Inferior parietal cortex (tissue), 1 donor: ENCODE results near the gene MARK3.

Source experiments
- DNase-seq: peaks from one replicate; pipeline ENCODE4 v3.0.0-alpha.2; 2016; ENCODE audit errors: extremely low spot score

MARK3 gene

DNA sequence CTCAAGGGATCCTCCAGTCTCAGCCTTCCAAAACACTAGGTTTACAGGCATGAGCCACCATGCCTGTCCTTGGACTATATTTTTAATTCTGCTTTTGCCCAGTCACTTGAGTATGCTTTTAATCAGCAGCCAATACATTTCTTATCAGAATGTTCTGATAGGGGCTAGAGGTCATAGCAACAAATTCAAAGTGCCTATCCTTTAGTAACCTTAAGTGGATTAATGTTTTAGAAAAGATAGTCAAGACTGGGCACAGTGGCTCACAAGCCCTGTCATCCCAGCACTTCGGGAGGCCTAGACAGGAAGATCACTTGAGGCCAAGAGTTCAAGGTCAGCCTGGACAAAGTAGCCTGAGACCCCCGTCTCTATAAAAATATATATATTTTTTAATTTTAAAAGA, 100.3 kb downstream of the MARK3 start:
- no peak for DNase-seq

DNA sequence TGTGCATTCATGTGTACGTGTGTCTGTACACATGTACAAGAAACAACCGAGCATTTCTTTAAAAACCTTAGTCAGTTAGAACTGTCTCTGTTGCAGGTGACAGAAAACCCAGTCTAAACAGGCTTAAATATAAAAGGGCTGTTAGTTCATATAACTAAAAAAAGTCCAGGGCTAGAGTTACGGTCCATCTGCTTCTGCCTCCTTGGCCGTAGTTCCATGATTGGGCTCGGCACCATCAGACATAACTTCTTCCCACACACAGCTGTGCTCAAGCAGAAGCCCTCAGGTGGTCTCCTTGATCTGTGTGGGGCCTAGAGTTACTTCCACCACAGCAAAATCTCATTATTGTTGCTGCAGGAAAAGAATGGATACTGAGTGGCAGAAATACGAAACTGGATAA, 102.9 kb downstream of the MARK3 start:
- no peak for DNase-seq

DNA sequence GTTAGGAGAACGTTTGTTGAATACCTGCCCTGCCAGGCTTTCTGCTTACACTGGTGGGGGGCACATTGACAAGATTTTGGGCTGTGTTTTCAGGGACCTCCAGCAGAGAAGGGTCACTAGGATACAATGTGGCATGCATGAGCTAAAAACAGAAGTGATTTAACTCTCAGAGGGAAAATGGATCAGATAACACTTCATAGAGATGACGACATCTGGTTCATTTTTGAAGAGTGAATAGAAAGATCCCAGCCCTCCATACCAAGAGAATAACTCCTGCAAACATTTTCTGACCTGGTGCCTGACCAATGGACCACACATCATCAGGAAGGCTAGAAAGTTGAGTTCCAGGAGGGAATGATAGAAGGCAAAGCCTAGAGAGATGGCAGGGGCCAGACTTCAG, 103.7 kb downstream of the MARK3 start:
- DNase-seq, result no peak

DNA sequence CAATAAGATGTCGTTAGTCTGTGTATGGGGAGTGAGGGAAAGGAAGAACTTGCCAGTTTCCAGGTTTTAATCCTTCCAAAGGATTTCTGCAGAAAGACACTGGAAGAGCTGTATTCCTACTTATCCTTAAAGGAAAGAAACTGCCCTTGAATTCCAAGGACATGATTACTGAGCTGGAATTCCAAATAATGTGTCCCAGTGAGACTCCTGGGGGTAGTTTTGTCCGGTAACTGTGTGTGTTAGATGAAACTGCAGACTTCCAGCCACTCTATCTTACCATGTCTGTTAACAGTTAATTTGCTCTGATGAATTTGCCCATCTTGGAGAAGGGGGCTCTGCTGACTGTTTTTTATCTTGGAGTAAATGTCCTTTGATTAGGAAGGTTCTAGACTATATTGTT, 104.4 kb downstream of the MARK3 start:
- no peak for DNase-seq

DNA sequence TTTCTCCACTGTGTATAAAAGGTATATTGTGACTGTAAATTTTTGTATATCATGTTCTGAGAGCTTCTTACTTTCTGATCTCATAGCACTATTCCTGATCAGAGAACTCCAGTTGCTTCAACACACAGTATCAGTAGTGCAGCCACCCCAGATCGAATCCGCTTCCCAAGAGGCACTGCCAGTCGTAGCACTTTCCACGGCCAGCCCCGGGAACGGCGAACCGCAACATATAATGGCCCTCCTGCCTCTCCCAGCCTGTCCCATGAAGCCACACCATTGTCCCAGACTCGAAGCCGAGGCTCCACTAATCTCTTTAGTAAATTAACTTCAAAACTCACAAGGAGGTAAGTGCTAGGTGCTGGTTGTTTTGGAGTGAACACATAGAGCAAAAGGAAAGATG, 106.5 kb downstream of the MARK3 start:
- no peak for DNase-seq

DNA sequence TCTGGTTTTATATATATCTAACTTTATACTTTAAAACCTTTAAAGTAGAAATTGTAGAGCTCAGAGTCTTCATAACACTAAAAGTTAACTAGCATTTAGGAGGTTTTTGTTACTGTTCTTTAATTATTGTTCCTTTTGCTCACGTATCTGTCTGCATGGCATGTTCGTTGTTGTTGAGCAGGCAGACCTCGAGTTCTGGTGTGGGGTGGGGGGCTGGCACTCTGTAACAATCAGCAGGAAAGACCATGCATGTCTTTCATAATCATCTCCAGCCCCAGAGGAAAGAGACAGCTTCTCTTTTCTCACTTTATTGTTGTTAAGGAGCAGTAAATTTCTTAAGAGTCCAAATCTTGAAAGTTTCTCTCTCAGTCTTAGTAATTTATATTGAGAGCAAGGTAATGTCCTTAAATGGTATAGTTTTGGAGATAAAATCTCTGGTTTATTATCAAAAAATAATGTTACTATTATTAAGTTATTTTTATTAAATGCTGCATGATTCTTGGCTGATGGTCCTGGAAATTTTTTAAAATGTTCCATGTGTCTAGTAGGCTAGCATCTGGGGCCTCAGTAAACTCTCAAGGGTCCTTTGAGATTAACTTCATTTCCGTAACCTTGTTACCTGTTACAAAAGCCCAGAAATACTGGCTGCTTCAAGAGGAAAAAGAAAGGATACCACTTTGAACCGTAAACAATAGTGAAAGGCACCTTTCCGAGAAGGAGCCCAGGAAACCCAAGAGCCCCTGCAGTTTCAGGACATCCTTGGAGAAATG, 107.1 kb downstream of the MARK3 start:
- DNase-seq, result no peak

DNA sequence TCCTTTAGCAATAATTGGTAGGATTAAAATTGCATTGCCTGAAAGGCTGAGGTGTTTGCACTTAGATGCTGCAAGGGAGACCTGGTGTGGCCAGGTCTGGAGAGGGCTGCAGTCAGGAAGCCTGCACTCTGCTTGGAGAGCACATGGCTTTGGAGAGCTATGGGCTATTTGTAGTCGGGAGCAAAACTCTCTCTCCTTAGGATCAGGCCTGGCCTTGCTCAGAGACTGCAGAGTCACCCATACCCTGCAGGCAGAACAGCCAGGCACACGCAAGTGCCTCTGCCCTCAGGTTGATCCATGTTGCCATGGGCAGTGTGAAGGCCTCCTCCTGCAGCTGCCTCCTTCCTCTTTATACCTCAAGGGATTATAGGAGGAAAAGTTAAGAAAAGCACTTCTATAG, 110.6 kb downstream of the MARK3 start:
- no peak for DNase-seq

DNA sequence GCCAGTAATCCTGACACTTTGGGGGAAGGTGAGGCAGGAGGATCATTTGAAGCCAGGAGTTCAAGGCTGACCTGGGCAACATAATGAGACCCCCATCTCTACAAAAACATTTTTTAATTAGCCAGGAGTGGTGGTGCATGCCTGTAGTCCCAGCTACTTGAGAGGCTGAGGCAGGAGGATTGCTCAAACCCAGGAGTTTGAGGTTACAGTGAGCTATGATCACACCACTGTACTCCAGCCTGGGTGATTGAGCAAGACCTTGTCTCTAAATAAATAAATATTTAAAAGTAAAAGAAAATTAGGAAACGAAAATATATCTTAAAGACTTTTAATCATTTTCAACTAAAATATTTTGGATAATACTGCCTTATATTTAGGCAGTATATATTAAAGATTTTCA, 111.6 kb downstream of the MARK3 start:
- DNase-seq, result no peak

DNA sequence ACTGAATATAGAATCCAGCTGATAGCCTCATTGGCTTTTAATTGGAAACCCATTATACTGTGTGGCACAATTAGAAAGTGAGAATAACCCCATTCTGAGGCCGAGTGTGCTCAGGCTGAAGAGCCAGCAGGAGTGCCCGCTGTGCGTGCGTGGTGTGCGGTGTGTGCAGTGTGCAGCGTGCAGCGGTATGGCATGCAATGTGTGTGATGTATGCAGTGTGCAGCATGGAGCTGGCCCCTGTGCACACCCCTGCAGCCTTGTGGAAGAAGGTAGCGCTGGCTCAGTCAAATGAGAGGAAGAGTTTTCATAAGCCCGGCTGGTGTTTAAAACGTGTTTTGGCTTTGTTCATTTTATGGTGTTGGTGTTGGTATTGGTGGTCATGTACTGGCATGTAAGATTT, 114.5 kb downstream of the MARK3 start:
- DNase-seq, result no peak

DNA sequence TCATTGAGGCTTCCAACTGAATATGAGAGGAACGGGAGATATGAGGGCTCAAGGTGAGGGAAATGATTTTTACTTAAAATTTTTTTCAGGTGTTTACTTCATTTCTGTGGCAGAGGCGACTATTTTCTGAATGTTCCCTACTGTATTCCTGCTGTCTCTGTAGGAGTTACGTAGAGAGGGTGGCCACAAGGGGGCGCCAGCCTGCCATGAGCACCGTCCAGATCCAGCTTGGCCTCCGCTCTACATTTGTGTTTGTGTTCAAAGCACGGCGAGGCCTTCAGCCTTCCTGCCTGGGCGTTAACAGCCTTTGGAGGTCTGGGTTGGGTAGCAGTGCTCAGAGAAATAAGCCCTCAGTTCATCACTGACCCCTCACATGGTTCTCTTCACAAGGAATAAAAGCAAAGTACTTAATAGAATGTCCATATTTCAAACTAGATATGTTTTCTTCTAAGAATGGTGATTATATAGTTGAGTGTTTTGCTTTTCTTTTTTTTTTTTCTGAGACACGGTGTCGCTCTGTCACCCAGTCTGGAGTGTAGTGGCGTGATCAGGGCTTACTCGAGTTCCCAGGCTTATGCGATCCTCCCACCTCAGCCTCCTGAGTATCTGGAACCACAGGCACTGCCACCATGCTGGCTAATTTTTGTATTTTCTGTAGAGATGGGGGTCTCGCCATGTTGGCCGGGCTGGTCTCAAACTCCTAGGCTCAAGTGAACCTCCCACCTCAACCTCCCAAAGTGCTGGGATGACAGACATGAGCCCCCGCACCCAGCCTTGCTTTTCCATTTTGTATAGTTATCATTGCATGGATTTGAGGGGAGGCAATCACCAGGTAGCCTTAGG, 115.2 kb downstream of the MARK3 start:
- DNase-seq, result peak; percentile 93

DNA sequence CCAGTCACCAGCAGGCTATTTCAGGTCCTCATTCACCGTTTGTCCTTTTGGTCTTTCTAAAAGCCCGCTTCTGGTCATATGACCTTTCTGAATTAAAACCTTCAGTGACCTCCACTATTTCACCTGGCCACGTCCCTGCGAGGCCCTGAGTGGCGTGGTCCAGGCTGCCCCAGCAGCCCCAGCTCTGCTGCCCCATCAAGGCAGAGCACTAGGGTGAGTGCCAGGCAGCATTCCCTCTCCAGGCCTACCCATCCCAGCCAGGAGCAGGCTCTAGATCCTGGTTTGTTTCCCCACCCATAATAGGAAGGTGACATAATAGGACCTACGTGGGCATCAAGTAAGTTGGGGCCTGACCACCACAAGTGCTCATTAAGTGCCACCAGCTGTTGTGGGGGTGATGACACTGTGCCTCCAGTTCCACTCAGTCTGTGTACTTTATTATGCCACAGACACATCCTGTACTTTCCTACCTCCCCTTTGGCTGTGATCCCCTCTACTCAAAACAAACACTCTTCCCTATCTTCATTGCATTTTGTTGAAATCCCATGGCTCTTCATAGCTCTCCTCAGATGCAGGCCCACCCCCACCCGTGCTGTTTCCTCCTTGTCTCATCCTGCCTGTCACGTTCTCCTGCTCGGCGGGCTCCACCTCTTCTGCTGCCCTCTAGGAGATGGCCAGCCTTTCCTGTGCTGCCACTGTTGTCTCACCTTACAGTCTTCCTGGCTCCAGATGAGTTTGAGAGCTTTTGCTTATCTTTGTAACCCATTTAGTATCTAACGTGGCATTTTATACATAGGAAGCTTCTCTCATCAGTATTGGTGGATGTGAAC, 116.0 kb downstream of the MARK3 start:
- no peak for DNase-seq

DNA sequence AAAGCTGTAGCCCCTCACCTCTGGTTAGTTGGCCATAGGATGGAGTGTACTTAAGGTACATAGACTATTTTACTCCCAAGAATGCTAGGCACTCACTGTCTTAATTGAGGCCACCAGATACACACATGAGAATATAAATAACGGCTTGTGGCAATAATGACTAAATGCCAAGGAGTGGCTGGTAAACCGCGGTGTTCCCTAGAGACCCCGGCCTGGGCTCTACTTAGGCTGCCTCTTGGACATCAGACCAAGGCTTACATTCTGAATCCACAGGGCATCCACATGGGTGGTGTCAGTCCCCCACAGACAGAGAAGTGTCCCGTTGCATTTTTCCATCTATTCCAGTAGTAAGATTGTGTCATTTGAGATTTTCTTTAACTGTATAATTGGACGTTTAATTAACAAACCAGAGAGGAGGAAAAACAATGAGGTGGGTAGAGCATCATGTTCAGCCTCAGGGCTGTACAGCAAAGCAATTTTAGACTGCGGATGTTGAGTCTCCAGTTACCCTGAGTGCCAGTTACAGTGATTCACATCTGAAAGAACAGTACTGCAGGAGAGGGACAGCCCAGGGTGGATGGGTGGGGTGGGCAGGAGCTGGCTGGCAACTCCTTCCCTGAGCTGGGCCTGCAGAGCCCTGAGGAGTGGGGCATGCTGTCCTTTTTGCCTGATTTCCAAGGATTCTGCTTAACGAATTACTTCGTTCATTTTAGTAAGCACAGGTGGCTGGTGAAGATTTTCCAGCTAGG, 116.9 kb downstream of the MARK3 start:
- no peak for DNase-seq

DNA sequence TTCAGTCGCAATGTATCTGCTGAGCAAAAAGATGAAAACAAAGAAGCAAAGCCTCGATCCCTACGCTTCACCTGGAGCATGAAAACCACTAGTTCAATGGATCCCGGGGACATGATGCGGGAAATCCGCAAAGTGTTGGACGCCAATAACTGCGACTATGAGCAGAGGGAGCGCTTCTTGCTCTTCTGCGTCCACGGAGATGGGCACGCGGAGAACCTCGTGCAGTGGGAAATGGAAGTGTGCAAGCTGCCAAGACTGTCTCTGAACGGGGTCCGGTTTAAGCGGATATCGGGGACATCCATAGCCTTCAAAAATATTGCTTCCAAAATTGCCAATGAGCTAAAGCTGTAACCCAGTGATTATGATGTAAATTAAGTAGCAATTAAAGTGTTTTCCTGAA, 117.7 kb downstream of the MARK3 start:
- no peak for DNase-seq

DNA sequence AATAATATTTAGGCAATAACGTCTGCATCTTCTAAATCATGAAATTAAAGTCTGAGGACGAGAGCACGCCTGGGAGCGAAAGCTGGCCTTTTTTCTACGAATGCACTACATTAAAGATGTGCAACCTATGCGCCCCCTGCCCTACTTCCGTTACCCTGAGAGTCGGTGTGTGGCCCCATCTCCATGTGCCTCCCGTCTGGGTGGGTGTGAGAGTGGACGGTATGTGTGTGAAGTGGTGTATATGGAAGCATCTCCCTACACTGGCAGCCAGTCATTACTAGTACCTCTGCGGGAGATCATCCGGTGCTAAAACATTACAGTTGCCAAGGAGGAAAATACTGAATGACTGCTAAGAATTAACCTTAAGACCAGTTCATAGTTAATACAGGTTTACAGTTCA, 118.1 kb downstream of the MARK3 start:
- DNase-seq, result no peak

DNA sequence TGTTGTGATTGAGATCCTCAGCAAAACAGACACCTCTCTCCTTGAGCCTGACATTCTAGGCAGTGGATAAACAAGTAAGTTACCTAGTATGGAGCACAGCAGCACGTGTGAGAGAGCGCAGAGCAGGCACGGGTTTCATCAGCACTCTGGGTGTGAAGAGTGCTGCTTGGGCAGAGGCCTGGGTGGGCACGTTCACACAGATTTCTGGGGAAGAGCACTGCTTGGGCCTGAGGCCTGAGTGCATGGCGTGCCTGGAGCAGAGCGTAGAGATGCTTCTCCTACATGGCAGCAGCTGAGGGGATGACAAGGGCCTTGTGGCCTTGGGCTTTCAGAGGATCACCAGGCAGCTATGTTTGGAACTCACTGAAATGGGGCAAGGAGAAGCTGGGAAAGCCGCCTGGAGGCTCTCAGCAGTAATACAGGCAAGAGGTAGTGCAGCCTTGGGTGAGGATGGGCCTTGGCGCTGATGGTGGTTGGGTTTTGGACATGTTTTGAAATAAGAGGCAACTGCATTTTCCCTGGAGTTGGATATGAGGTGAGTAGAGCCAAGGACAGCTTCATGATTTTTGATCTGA, 119.9 kb downstream of the MARK3 start:
- DNase-seq, result no peak

DNA sequence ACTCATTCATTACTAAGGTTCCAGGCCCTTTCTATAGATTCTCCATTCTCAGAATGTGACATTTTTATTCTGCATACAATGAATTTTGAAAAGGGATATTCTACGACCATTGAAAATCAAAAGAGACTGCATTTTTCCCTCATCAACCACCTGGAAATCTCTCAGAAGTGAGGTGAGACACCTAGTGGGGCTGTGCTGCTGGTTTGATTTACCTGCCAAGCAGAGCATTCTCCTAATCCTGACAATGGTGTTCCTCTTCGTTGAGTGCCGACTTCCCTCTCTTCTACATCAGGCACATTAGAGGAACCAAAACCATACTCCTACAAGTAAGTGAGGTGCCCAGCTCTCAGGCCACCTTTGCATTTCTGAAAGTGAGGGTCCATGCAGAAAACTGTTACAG, 122.5 kb downstream of the MARK3 start:
- no peak for DNase-seq

DNA sequence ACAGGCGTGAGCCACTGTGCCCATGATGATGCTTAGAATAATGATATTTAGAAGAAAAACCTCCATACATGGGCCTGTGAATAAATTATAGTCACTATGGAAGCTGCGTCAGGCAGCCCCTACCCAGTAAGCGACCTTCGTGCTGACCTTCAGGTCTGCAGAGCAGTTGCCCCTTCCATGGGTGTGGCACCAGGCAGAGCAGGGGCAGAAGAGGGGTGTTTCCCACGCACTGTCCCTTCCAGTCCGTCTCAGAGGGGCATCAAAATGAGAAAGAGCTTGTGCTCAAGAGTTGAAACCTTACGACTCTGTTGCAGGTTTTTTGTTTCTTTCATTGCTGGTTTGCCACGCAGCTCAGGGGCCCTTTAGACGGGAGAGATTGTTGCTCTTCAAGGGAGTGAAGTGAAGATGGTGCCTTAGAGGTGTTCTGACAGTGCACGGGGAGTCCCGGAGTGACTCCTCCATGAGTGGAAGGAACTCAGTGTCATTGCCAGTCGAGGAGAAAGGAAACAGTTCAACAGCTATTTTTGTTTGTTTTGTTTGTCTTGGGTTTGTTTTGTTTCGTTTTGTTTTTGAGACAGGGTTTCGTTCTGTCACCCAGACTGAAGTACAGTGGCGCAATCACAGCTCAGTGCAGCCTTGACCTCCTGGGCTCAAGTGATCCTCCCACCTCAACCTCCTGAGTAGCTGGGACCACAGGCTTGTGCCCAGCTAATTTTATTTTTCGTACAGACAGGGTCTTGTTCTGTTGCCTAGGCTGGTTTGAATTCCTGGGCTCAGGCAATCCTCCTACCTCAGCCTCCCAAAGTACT, 123.5 kb downstream of the MARK3 start:
- no peak for DNase-seq

DNA sequence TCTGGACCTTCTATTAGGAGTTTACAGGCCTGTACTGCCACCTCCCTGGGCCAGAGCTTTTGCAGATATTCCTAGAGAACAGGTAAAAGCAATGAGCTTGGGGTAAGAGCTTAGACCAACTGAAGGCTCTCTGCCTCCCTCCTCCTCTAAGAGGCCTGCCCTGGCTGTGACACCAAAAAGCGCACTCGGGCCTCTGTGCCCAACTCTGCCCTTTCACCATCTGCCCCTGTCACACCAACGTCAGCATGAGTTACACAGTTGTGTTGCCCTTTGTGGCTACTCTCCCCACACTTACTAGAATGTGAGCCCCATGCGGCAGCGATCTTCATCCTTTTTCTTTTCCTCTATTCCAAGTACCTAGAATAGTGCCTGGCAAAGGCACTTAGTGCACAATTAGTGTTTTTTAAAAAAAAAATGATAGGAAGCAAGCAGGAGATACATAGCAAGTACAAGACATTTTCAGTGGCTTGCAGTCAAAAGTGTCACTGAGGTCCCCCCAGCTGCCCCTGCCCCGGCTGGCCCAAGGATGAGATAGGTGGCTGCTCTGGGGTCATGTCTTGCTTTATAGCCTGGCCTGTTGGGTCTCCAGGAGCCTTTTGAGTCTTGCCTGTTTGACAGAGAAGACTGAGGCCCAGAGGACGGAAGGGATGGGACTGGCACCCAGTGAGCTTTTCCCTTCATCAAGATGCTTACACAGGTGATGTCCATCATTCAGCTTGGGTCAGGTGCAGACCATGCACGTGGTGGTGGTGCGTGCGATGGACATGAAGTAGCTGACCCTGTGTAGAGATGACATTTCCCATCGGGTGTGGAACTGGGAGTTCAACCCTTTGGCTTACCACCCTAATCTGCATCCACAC, 124.9 kb downstream of the MARK3 start:
- DNase-seq, result no peak
